GM13976 (cell line): ENCODE results near the gene YWHAH.

ENCODE experiments used
- DNase-seq: peaks from one replicate; pipeline ENCODE4 v3.0.0; 2012; ENCODE audit warnings: low spot score
- in situ Hi-C: fragments of 300-500 bp; cut with MboI; formaldehyde crosslinking; loops from one replicate; pipeline ENCODE4 v1.12.0; 2022; ENCODE audit warnings: low sequenced_read_pairs, mixed read lengths, inconsistent platforms; ENCODE audit not compliant: unreplicated experiment
- TF ChIP-seq, protein P1 (sequence below): IDR thresholded peaks from 2 replicates; pipeline ENCODE4 v1.5.1; 2012; ENCODE audit warnings: borderline replicate concordance, mild to moderate bottlenecking; ENCODE audit not compliant: insufficient read depth; ENCODE audit errors: extremely low read depth, missing control alignments, control extremely low read depth

The YWHAH gene

GRCh38 chr22:31983911-31984656 lies 39.7 kb downstream of the YWHAH start:
- in situ Hi-C loops = no loop called here
- DNase-seq = no peak
- TF ChIP-seq, protein P1, sequence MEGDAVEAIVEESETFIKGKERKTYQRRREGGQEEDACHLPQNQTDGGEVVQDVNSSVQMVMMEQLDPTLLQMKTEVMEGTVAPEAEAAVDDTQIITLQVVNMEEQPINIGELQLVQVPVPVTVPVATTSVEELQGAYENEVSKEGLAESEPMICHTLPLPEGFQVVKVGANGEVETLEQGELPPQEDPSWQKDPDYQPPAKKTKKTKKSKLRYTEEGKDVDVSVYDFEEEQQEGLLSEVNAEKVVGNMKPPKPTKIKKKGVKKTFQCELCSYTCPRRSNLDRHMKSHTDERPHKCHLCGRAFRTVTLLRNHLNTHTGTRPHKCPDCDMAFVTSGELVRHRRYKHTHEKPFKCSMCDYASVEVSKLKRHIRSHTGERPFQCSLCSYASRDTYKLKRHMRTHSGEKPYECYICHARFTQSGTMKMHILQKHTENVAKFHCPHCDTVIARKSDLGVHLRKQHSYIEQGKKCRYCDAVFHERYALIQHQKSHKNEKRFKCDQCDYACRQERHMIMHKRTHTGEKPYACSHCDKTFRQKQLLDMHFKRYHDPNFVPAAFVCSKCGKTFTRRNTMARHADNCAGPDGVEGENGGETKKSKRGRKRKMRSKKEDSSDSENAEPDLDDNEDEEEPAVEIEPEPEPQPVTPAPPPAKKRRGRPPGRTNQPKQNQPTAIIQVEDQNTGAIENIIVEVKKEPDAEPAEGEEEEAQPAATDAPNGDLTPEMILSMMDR = no peak

GRCh38 chr22:31987218-31987617 lies 42.9 kb downstream of the YWHAH start:
- DNase-seq = no peak
- TF ChIP-seq, protein P1 = no peak
- in situ Hi-C loops = no loop called here

DNA sequence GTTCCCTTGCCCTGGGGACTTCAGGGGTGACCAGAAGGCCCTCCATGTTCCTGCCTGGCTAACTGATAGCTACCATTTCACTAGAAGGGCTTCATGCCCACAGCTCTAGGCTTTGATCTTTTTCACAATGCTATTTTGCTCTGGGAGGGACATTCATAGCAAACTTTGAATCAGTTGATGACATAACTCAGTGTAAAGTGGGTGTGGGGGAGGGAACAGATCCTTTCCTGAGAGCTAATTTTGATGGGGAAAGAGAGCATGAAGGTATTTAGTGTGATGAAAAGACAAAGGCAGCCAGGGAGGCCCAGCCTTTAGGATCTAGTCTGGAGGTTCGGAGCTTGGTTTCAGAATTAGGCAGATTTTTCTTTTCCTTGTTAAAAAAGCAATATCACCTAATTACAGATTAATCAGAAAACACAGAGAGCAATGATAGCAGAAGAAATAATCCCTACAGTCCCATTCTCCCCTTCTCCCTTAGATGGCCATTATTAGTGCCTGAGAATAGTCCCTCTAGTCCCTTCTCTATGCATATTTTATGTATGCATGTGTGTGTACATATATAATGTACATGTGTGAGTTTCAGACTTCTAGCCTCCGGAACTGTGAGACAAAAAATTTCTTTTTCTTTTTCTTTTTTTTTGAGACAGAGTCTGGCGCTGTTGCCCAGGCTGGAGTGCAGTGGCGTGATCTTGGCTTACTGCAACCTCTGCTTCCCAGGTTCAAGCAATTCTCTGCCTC lies 46.9 kb downstream of the YWHAH start:
- in situ Hi-C loops = no loop called here

GRCh38 chr22:31995046-31995445 lies 50.7 kb downstream of the YWHAH start:
- DNase-seq = no peak
- TF ChIP-seq, protein P1 = no peak
- in situ Hi-C loops = no loop called here

More for the DNA sequence above, 46.9 kb downstream of the YWHAH start:
- TF ChIP-seq, protein P1 = no peak
- no peak for DNase-seq

DNA sequence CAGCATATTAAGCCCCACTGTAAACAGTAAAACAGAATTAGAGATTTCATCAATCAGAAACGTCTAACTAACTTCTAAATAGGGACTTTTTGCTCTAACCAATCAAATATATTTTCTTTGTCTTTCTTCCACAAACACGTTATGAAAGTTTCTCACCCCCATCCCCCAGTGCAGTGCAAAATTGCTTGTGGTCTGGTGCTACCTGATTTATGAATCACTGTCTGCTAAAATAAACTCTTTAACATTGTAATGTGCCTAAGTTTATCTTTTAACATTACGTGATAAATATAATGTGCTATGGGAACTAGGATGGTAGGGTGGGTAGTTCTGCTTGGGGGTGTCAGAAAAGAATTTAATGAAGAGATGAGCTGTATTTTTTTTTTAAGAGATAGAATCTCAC lies 51.5 kb downstream of the YWHAH start:
- no peak for DNase-seq
- in situ Hi-C loops = no loop called here
- TF ChIP-seq, protein P1 = no peak

DNA sequence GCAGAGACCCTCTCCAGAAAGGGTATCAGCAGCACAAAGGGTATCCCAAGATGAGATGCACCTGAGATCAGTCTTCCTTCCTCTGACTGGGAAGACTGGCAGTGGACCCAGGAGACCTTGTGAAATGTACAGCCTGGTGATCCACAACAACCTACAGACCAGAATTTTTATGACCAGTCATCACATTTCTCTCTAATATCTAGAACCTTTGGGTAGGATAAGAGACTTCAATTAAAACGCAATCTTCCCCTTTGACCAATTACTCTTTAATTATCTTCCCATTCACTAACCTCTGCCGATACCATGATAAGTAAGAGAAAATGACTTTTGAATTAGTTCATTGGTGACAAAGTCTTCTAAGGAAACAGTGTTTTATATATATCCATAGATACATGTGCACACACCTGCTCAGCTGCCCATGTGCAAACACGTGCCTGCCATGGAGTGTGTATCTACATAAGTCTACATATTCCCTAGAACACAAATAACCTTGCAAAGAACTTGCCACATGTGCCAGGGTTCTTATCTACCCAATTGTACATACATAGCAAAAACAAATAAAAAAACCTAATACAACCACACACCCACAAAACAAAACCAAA lies 54.5 kb downstream of the YWHAH start:
- DNase-seq = no peak
- in situ Hi-C loops = no loop called here
- TF ChIP-seq, protein P1 = no peak
